PC-3 (cell line): Measurements from ENCODE around the gene ZNF684.

Experiments used
- CTCF ChIP-seq: fragments of 300-600 bp; sonication (generic); conservative IDR thresholded peaks from 2 replicates; pipeline ENCODE4 v1.5.1; 2017; ENCODE audit warnings: antibody characterized with exemption, low read depth, mild to moderate bottlenecking, low read length
- EZH2 ChIP-seq: fragments of 300-600 bp; sonication (generic); IDR thresholded peaks from one replicate; pipeline ENCODE4 v1.6.1; 2017; ENCODE audit warnings: antibody characterized with exemption, mild to moderate bottlenecking, low read length; ENCODE audit not compliant: unreplicated experiment

GRCh38 chr1:40532062-40532389 lies 589 bp downstream of the ZNF684 start:
- TF ChIP-seq CTCF (no peak), EZH2 (no peak)
